Measurements from ENCODE around the gene ATXN2L.
"Not testable (repeated sequence)": the region's sequence is repeated elsewhere in the genome, so short reads cannot be mapped to it uniquely, and the experiment has no call there.

ATXN2L gene

GRCh38 chr16:28822520-28823290 is at the start of gene ATXN2L:
TSS of gene ATXN2L (plus strand) at chr16:28822999. CDS start at chr16:28823260, 261 bp downstream.
- DNase-seq (ENCODE audit: low read depth): peak; percentile 84

GRCh38 chr16:28781697-28782096 is 41.1 kb upstream of the ATXN2L start:
- not testable (repeated sequence) for DNase-seq (ENCODE audit: low read depth)

- not testable (repeated sequence) for DNase-seq (ENCODE audit: low read depth)
Observed at GRCh38 chr16:28782357-28782756, 40.4 kb upstream of the ATXN2L start.

- peak; percentile 43 for DNase-seq (ENCODE audit: low read depth)
Observed at GRCh38 chr16:28802235-28803019, 20.4 kb upstream of the ATXN2L start.

- not testable (repeated sequence) for DNase-seq (ENCODE audit: low read depth)
Observed at GRCh38 chr16:28807445-28808120, 15.2 kb upstream of the ATXN2L start.

GRCh38 chr16:28820016-28820415 is 2.8 kb upstream of the ATXN2L start:
- DNase-seq (ENCODE audit: low read depth): no peak

GRCh38 chr16:28820546-28820945 is 2.3 kb upstream of the ATXN2L start:
- not testable (repeated sequence) for DNase-seq (ENCODE audit: low read depth)

- DNase-seq (ENCODE audit: low read depth): no peak
Observed at GRCh38 chr16:28821874-28822519, 802 bp upstream of the ATXN2L start.

GRCh38 chr16:28823291-28823872 is 583 bp downstream of the ATXN2L start:
- DNase-seq (ENCODE audit: low read depth): no peak

- peak; percentile 91 for DNase-seq (ENCODE audit: low read depth)
Observed at GRCh38 chr16:28823873-28824716, 1.3 kb downstream of the ATXN2L start.

- DNase-seq (ENCODE audit: low read depth): no peak
Observed at GRCh38 chr16:28824717-28824973, 1.8 kb downstream of the ATXN2L start.

- no peak for DNase-seq (ENCODE audit: low read depth)
Observed at GRCh38 chr16:28826141-28826540, 3.3 kb downstream of the ATXN2L start.

- DNase-seq (ENCODE audit: low read depth): no peak
Observed at GRCh38 chr16:28829747-28830146, 6.9 kb downstream of the ATXN2L start.

GRCh38 chr16:28830531-28830930 is 7.7 kb downstream of the ATXN2L start:
- DNase-seq (ENCODE audit: low read depth): no peak

GRCh38 chr16:28834349-28834748 is 11.6 kb downstream of the ATXN2L start:
- no peak for DNase-seq (ENCODE audit: low read depth)

GRCh38 chr16:28834873-28835863 is 12.4 kb downstream of the ATXN2L start:
- no peak for DNase-seq (ENCODE audit: low read depth)

- DNase-seq (ENCODE audit: low read depth): no peak
Observed at GRCh38 chr16:28835864-28836760, 13.3 kb downstream of the ATXN2L start.

- no peak for DNase-seq (ENCODE audit: low read depth)
Observed at GRCh38 chr16:28836761-28837064, 13.9 kb downstream of the ATXN2L start.

Measured in stimulated activated CD8-positive, alpha-beta memory T cell treated with anti-CD3 and anti-CD28 coated beads, Interleukin-15, amount 100 ng/mL, for 1 hour (primary cell).